LNCaP clone FGC (cell line): Measurements from ENCODE around the gene GOLGA5.

Experiments
- DNase-seq: peaks from one replicate; pipeline ENCODE4 v3.0.0-alpha.2; 2011; ENCODE audit warnings: low read depth
- H3K4me3 ChIP-seq: 2 replicates; pipeline ENCODE4 v1.5.1; 2011; ENCODE audit warnings: mild to moderate bottlenecking, low read depth, low read length, control low read depth
- CTCF ChIP-seq: IDR thresholded peaks from 2 replicates; pipeline ENCODE4 v1.5.1; 2012; ENCODE audit warnings: mild to moderate bottlenecking; ENCODE audit not compliant: control insufficient read depth, insufficient read depth; ENCODE audit errors: extremely low read depth

Gene GOLGA5

GRCh38 chr14:92885279-92886061 is 91.4 kb downstream of the GOLGA5 start:
- no peak for TF ChIP-seq CTCF
- DNase-seq, result no peak
- no peak overlapping the region for H3K4me3 ChIP-seq

- TF ChIP-seq CTCF, result no peak
- no peak for DNase-seq
- H3K4me3 ChIP-seq, result no peak overlapping the region
Observed at GRCh38 chr14:92886337-92886736, 92.2 kb downstream of the GOLGA5 start.

- no peak overlapping the region for H3K4me3 ChIP-seq
- no peak for TF ChIP-seq CTCF
- DNase-seq, result no peak
Observed at GRCh38 chr14:92887157-92887556, 93.1 kb downstream of the GOLGA5 start.

GRCh38 chr14:92888896-92889295 is 94.8 kb downstream of the GOLGA5 start:
- no peak for DNase-seq
- no peak for TF ChIP-seq CTCF
- no peak overlapping the region for H3K4me3 ChIP-seq
